ENCODE measurements around the gene TMEM43.

Gene TMEM43

DNA sequence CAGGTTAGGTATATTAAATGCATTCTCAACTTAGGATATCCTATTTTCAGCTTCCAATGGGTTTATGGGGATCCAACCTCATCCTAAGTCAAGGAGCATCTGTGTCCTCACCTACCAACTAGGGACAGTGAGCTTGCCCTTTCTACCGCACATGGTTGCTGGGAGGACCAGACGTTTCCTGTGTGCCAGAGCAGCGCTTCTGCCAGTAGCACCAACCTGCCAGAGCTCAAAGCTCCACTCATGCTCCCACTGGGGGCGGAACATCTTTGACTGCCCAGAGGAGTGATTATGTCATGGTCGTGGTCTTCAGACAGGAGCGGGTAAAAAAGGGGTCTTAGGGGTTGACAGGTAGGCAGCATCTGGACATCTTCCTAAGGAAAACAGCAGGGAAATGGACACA lies 28.8 kb downstream of the TMEM43 start:
- Histone ChIP-seq H3K4me2 (ENCODE audit: low read length) (no peak overlapping the region), H4K91ac (ENCODE audit: low read depth, low read length) (no peak overlapping the region)

DNA sequence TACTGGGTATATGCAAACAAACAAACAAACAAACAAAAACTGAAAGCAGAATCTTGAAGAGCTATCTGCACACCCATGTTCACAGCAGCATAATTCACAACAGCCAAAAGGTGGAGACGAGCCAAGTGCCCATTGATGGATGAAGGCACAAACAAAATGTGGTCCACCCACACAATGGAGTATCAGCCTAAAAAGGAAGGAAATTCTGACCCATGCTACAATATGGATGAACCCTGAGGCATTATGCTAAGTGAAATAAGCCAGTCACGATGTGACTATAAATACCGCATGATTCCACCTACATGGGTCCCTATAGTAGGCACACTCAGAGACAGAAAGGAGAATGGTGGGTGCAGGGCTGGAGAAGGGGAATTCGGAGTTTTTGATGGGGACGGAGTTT lies 29.4 kb downstream of the TMEM43 start:
- Histone ChIP-seq H4K8ac (ENCODE audit: low read depth, low read length) (no peak overlapping the region), H3K36me3 (ENCODE audit: control insufficient read depth in 1 of 2, insufficient read depth in 2 of 2, low read length in 2 of 2) (peaks cover 49 to 70% of the 10 kb centered on the region in 2 experiments), H3K9me3 (ENCODE audit: insufficient read depth, low read depth, low read length) (peaks cover 2% of the 10 kb centered on the region), H3K79me1 (ENCODE audit: low read length) (no peaks in the 10 kb centered on the region), H3K79me2 (ENCODE audit: control insufficient read depth, insufficient read depth, low read length, poor library complexity) (no peaks in the 10 kb centered on the region), H3K4ac (ENCODE audit: low read depth, low read length) (no peak overlapping the region), H2AK5ac (ENCODE audit: low read length) (no peak overlapping the region), H2BK12ac (ENCODE audit: low read length) (no peak overlapping the region), H3K14ac (ENCODE audit: low read length) (no peak overlapping the region), H2BK120ac (ENCODE audit: insufficient read depth, low read length, poor library complexity) (no peak overlapping the region), H4K91ac (ENCODE audit: low read depth, low read length) (no peak overlapping the region), H2BK5ac (ENCODE audit: low read depth, low read length, poor library complexity) (no peak overlapping the region), H4K12ac (ENCODE audit: low read depth, low read length) (no peak overlapping the region), H3K18ac (ENCODE audit: low read length) (no peak overlapping the region), H3K4me2 (ENCODE audit: low read length) (no peak overlapping the region), H3K27me3 (ENCODE audit: insufficient read depth, low read length) (no peaks in the 10 kb centered on the region), H3K23ac (ENCODE audit: low read length) (no peak overlapping the region), H3K27ac (ENCODE audit: low read depth, low read length) (no peak overlapping the region), H3K4me1 (ENCODE audit: control insufficient read depth in 1 of 2, insufficient read depth in 2 of 2, low read length in 2 of 2) (no peaks in the 10 kb centered on the region), H3K9ac (ENCODE audit: low read length) (no peak overlapping the region), H2AFZ (ENCODE audit: insufficient read depth, low read length, poor library complexity) (no peak overlapping the region), H3K4me3 (ENCODE audit: low read depth, low read length) (no peak overlapping the region)
- no peak for DNase-seq
- 100% methylated on average over 2 of the region's 5 CpGs for WGBS (ENCODE audit: extremely low coverage, insufficient coverage, insufficient read length)

More for the DNA sequence above, 28.8 kb downstream of the TMEM43 start:
- Histone ChIP-seq H2BK5ac (ENCODE audit: low read depth, low read length, poor library complexity) (no peak overlapping the region), H2BK12ac (ENCODE audit: low read length) (no peak overlapping the region), H3K79me2 (ENCODE audit: control insufficient read depth, insufficient read depth, low read length, poor library complexity) (no peaks in the 10 kb centered on the region), H3K36me3 (ENCODE audit: control insufficient read depth in 1 of 2, insufficient read depth in 2 of 2, low read length in 2 of 2) (peaks cover 50 to 69% of the 10 kb centered on the region in 2 experiments), H4K8ac (ENCODE audit: low read depth, low read length) (no peak overlapping the region), H4K12ac (ENCODE audit: low read depth, low read length) (no peak overlapping the region), H2BK120ac (ENCODE audit: insufficient read depth, low read length, poor library complexity) (no peak overlapping the region), H2AK5ac (ENCODE audit: low read length) (no peak overlapping the region), H3K14ac (ENCODE audit: low read length) (no peak overlapping the region), H3K9ac (ENCODE audit: low read length) (no peak overlapping the region), H2AFZ (ENCODE audit: insufficient read depth, low read length, poor library complexity) (no peak overlapping the region), H3K4me1 (ENCODE audit: control insufficient read depth in 1 of 2, insufficient read depth in 2 of 2, low read length in 2 of 2) (no peaks in the 10 kb centered on the region), H3K9me3 (ENCODE audit: insufficient read depth, low read depth, low read length) (peaks cover 2% of the 10 kb centered on the region), H3K27me3 (ENCODE audit: insufficient read depth, low read length) (no peaks in the 10 kb centered on the region), H3K4ac (ENCODE audit: low read depth, low read length) (no peak overlapping the region), H3K27ac (ENCODE audit: low read depth, low read length) (no peak overlapping the region), H3K4me3 (ENCODE audit: low read depth, low read length) (no peak overlapping the region), H3K18ac (ENCODE audit: low read length) (no peak overlapping the region), H3K79me1 (ENCODE audit: low read length) (no peaks in the 10 kb centered on the region), H3K23ac (ENCODE audit: low read length) (no peak overlapping the region)
- no CpG with 5 or more reads among the region's 6 CpGs for WGBS (ENCODE audit: extremely low coverage, insufficient coverage, insufficient read length)
- DNase-seq: no peak

DNA sequence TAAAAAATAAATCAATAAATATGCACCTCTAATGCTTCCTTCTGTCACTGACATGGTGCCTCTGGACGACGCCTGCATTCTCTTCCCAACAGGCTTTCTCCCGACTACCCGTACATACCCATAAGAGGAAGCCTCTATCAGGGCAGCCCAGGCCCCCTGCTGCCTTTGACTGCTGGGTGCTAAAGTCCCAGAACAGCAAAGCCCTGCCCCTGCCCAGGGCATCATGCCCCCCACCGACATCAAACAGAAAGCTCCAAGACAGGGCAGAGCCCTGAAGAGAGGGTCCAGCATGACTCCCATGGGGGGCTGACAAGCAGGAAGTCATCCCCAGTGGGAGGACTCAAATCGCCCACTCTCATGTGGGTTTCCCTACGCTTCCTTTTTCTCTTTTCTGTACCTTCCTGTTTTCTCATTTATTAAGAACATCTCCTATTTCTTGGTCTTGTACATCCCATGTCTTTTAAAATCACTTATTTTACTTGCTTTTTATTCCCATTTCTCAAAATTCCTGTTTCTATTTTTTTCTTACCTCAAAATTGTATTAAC lies 30.1 kb downstream of the TMEM43 start:
- no peak overlapping the region for H4K12ac ChIP-seq (ENCODE audit: low read depth, low read length)
- no peak overlapping the region for H3K4ac ChIP-seq (ENCODE audit: low read depth, low read length)
- H4K91ac ChIP-seq (ENCODE audit: low read depth, low read length): no peak overlapping the region
- no peak overlapping the region for H3K4me3 ChIP-seq (ENCODE audit: low read depth, low read length)
- H3K23ac ChIP-seq (ENCODE audit: low read length): no peak overlapping the region
- H3K27me3 ChIP-seq (ENCODE audit: insufficient read depth, low read length): no peaks in the 10 kb centered on the region
- no peak overlapping the region for H2BK5ac ChIP-seq (ENCODE audit: low read depth, low read length, poor library complexity)
- peaks cover 2% of the 10 kb centered on the region for H3K9me3 ChIP-seq (ENCODE audit: insufficient read depth, low read depth, low read length)
- no peaks in the 10 kb centered on the region for H3K4me1 ChIP-seq (ENCODE audit: control insufficient read depth in 1 of 2, insufficient read depth in 2 of 2, low read length in 2 of 2)
- H3K27ac ChIP-seq (ENCODE audit: low read depth, low read length): no peak overlapping the region
- H3K36me3 ChIP-seq (ENCODE audit: control insufficient read depth in 1 of 2, insufficient read depth in 2 of 2, low read length in 2 of 2): peaks cover 52 to 75% of the 10 kb centered on the region in 2 experiments
- H3K18ac ChIP-seq (ENCODE audit: low read length): no peak overlapping the region
- no peak overlapping the region for H3K4me2 ChIP-seq (ENCODE audit: low read length)
- H4K8ac ChIP-seq (ENCODE audit: low read depth, low read length): no peak overlapping the region
- no peak overlapping the region for H2AFZ ChIP-seq (ENCODE audit: insufficient read depth, low read length, poor library complexity)
- H2BK12ac ChIP-seq (ENCODE audit: low read length): no peak overlapping the region
- no peak overlapping the region for H2BK120ac ChIP-seq (ENCODE audit: insufficient read depth, low read length, poor library complexity)
- no peak overlapping the region for H3K14ac ChIP-seq (ENCODE audit: low read length)
- DNase-seq: no peak
- H3K9ac ChIP-seq (ENCODE audit: low read length): no peak overlapping the region
- H3K79me2 ChIP-seq (ENCODE audit: control insufficient read depth, insufficient read depth, low read length, poor library complexity): no peaks in the 10 kb centered on the region
- no peaks in the 10 kb centered on the region for H3K79me1 ChIP-seq (ENCODE audit: low read length)
- no CpG with 5 or more reads among the region's 7 CpGs for WGBS (ENCODE audit: extremely low coverage, insufficient coverage, insufficient read length)
- H2AK5ac ChIP-seq (ENCODE audit: low read length): no peak overlapping the region

GRCh38 chr3:14156201-14156600 lies 31.3 kb downstream of the TMEM43 start:
- Histone ChIP-seq H3K9me3 (ENCODE audit: insufficient read depth, low read depth, low read length) (peaks cover 2% of the 10 kb centered on the region), H4K8ac (ENCODE audit: low read depth, low read length) (no peak overlapping the region), H3K27me3 (ENCODE audit: insufficient read depth, low read length) (no peaks in the 10 kb centered on the region), H3K4me1 (ENCODE audit: control insufficient read depth in 1 of 2, insufficient read depth in 2 of 2, low read length in 2 of 2) (no peaks in the 10 kb centered on the region), H3K4me2 (ENCODE audit: low read length) (no peak overlapping the region), H3K27ac (ENCODE audit: low read depth, low read length) (no peak overlapping the region), H3K4me3 (ENCODE audit: low read depth, low read length) (no peak overlapping the region), H2BK5ac (ENCODE audit: low read depth, low read length, poor library complexity) (no peak overlapping the region), H4K12ac (ENCODE audit: low read depth, low read length) (no peak overlapping the region), H3K79me1 (ENCODE audit: low read length) (no peaks in the 10 kb centered on the region), H3K18ac (ENCODE audit: low read length) (no peak overlapping the region), H2BK12ac (ENCODE audit: low read length) (no peak overlapping the region), H2AFZ (ENCODE audit: insufficient read depth, low read length, poor library complexity) (no peak overlapping the region), H2BK120ac (ENCODE audit: insufficient read depth, low read length, poor library complexity) (no peak overlapping the region), H2AK5ac (ENCODE audit: low read length) (no peak overlapping the region), H3K9ac (ENCODE audit: low read length) (no peak overlapping the region), H3K4ac (ENCODE audit: low read depth, low read length) (no peak overlapping the region), H4K91ac (ENCODE audit: low read depth, low read length) (no peak overlapping the region), H3K14ac (ENCODE audit: low read length) (no peak overlapping the region), H3K79me2 (ENCODE audit: control insufficient read depth, insufficient read depth, low read length, poor library complexity) (no peaks in the 10 kb centered on the region), H3K23ac (ENCODE audit: low read length) (no peak overlapping the region), H3K36me3 (ENCODE audit: control insufficient read depth in 1 of 2, insufficient read depth in 2 of 2, low read length in 2 of 2) (peaks cover 46 to 71% of the 10 kb centered on the region in 2 experiments)
- WGBS (ENCODE audit: extremely low coverage, insufficient coverage, insufficient read length): 100% methylated on average over 1 of the region's 7 CpGs
- no peak for DNase-seq
